HG03108 (cell line): ENCODE results near the gene IGLL1.
"Not testable (repeated sequence)": the region's sequence is repeated elsewhere in the genome, so short reads cannot be mapped to it uniquely, and the experiment has no call there.

Experiments
- ATAC-seq: cut with Tn5 transposase; IDR thresholded peaks from one replicate; pipeline ENCODE4 v1.9.1; 2021; ENCODE audit warnings: moderate library complexity; ENCODE audit not compliant: unreplicated experiment

Gene IGLL1

GRCh38 chr22:23564276-23564675 is 15.8 kb downstream of the IGLL1 start:
- no peak for ATAC-seq

- ATAC-seq: no peak
These were observed 17.0 kb downstream of the IGLL1 start for GRCh38 chr22:23563111-23563510.

- ATAC-seq: no peak
These were observed 17.9 kb downstream of the IGLL1 start for GRCh38 chr22:23562186-23562585.

- not testable (repeated sequence) for ATAC-seq
These were observed 19.0 kb downstream of the IGLL1 start for GRCh38 chr22:23561025-23561510.

GRCh38 chr22:23560215-23560614 is 19.9 kb downstream of the IGLL1 start:
- not testable (repeated sequence) for ATAC-seq

GRCh38 chr22:23557467-23557866 is 22.6 kb downstream of the IGLL1 start:
- no peak for ATAC-seq

GRCh38 chr22:23557036-23557435 is 23.1 kb downstream of the IGLL1 start:
- no peak for ATAC-seq

GRCh38 chr22:23556026-23556620 is 24.0 kb downstream of the IGLL1 start:
- ATAC-seq: no peak

GRCh38 chr22:23555118-23555517 is 25.0 kb downstream of the IGLL1 start:
- ATAC-seq: no peak

- no peak for ATAC-seq
These were observed 25.9 kb downstream of the IGLL1 start for GRCh38 chr22:23553924-23554870.

- ATAC-seq: no peak
These were observed 26.7 kb downstream of the IGLL1 start for GRCh38 chr22:23553438-23553837.

GRCh38 chr22:23552573-23552972 is 27.5 kb downstream of the IGLL1 start:
- no peak for ATAC-seq

- ATAC-seq: no peak
These were observed 28.7 kb downstream of the IGLL1 start for GRCh38 chr22:23551385-23551784.

- no peak for ATAC-seq
These were observed 29.9 kb downstream of the IGLL1 start for GRCh38 chr22:23550049-23550650.

GRCh38 chr22:23549198-23549595 is 30.9 kb downstream of the IGLL1 start:
- no peak for ATAC-seq

- no peak for ATAC-seq
These were observed 31.4 kb downstream of the IGLL1 start for GRCh38 chr22:23548501-23549197.

- no peak for ATAC-seq
These were observed 32.1 kb downstream of the IGLL1 start for GRCh38 chr22:23547818-23548500.

GRCh38 chr22:23547382-23547781 is 32.7 kb downstream of the IGLL1 start:
- ATAC-seq: not testable (repeated sequence)

GRCh38 chr22:23544852-23545251 is 35.2 kb downstream of the IGLL1 start:
- no peak for ATAC-seq

- ATAC-seq: not testable (repeated sequence)
These were observed 36.5 kb downstream of the IGLL1 start for GRCh38 chr22:23543506-23544000.
